HG03469 (cell line): Measurements from ENCODE around the gene MTMR2.

Source experiments
- ATAC-seq: cut with Tn5 transposase; IDR thresholded peaks from one replicate; pipeline ENCODE4 v1.9.1; 2021; ENCODE audit warnings: mild to moderate bottlenecking, moderate library complexity, moderate number of reproducible peaks; ENCODE audit not compliant: unreplicated experiment

Gene MTMR2

DNA sequence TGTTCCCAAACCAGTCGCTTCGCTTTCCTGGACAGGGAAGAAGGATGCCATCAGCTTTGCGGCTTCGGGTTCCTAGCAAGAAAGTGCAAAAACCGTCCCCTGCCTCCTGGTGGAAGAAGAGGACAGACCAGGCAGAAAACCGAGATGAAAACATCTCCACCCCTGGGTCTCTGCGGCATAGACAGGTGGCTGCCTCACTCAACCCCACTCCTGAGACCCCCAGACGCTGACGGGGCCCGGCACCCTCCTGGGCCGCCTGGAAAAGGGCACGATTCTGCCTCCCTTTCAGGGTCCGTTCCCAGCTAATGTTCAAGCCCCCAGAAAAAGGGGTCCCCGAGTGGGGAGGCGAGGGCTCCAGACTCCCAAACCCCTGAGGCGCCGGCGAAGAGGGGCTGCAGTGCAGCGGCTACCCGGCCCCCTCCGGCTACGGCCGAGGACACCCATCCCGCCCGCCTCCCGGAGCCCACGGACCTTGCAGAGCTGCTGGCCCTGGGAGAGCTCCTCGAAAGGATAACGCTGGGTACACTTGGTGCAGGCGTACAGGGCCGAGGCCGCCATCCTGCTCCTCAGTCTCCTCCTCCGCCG, 134.9 kb downstream of the MTMR2 start:
- ATAC-seq, result no peak
